ENCODE measurements around the gene PRRG2.
A peak's percentile ranks its signal among the peaks of the same experiment; 100 is the strongest.

The PRRG2 gene

GRCh38 chr19:49583239-49583638, 2.1 kb downstream of the PRRG2 start:
- Histone ChIP-seq H3K4me3 (ENCODE audit: control insufficient read depth in 1 of 7, extremely low read depth in 1 of 7, insufficient read depth in 4 of 7, low read depth in 2 of 7, low read length in 6 of 7) (no peak overlapping the region), H3K27me3 (replicated peaks in 2 of 5; ENCODE audit: control insufficient read depth in 4 of 5, insufficient read depth in 5 of 5, low read length in 4 of 5) (no peaks in the 10 kb centered on the region), H3K27ac (ENCODE audit: insufficient read depth in 1 of 2, low read depth in 1 of 2, low read length in 2 of 2, poor library complexity in 1 of 2, severe bottlenecking in 2 of 2) (no peak overlapping the region), H3K9me3 (ENCODE audit: control extremely low read depth in 1 of 5, control insufficient read depth in 4 of 5, insufficient read depth in 2 of 5, low read depth in 1 of 5, low read length in 4 of 5) (no peaks in the 10 kb centered on the region), H3K36me3 (ENCODE audit: control insufficient read depth in 4 of 4, insufficient read depth in 4 of 4, low read length in 3 of 4) (no peaks in the 10 kb centered on the region), H3K4me1 (ENCODE audit: control extremely low read depth in 1 of 4, control insufficient read depth in 4 of 4, insufficient read depth in 4 of 4, low read length in 3 of 4) (peaks cover 9 to 19% (median 15%) of the 10 kb centered on the region in 4 experiments)
- no peak for DNase-seq
- ChIA-PET POLR2A (no interaction called here), CTCF (interaction anchor here (1.0 to 1.1 kb wide), 3 partner anchors 10 to 132 kb away, joined by 3 to 4 read pairs (median 3); no protein-coding TSS in a partner anchor)
- WGBS (ENCODE audit: insufficient coverage) = 83% methylated on average over 2 of the region's 2 CpGs

- Histone ChIP-seq H3K4me3 (ENCODE audit: control insufficient read depth in 1 of 7, extremely low read depth in 1 of 7, insufficient read depth in 4 of 7, low read depth in 2 of 7, low read length in 6 of 7) (no peak overlapping the region), H3K36me3 (ENCODE audit: control insufficient read depth in 4 of 4, insufficient read depth in 4 of 4, low read length in 3 of 4) (no peaks in the 10 kb centered on the region), H3K27me3 (replicated peaks in 2 of 5; ENCODE audit: control insufficient read depth in 4 of 5, insufficient read depth in 5 of 5, low read length in 4 of 5) (no peaks in the 10 kb centered on the region), H3K9me3 (ENCODE audit: control extremely low read depth in 1 of 5, control insufficient read depth in 4 of 5, insufficient read depth in 2 of 5, low read depth in 1 of 5, low read length in 4 of 5) (no peaks in the 10 kb centered on the region), H3K27ac (ENCODE audit: insufficient read depth in 1 of 2, low read depth in 1 of 2, low read length in 2 of 2, poor library complexity in 1 of 2, severe bottlenecking in 2 of 2) (no peak overlapping the region), H3K4me1 (ENCODE audit: control extremely low read depth in 1 of 4, control insufficient read depth in 4 of 4, insufficient read depth in 4 of 4, low read length in 3 of 4) (peaks cover 3 to 11% (median 10%) of the 10 kb centered on the region in 4 experiments)
- 92% methylated on average over 8 of the region's 8 CpGs for WGBS (ENCODE audit: insufficient coverage)
- no peak for DNase-seq
- POLR2A ChIA-PET = no interaction called here
- CTCF ChIA-PET = interaction anchor here (2.4 to 2.6 kb wide), 2 partner anchors 15 to 79 kb away, joined by 8 to 11 read pairs; no protein-coding TSS in a partner anchor
Measured at GRCh38 chr19:49585023-49585422, 3.9 kb downstream of the PRRG2 start.

- POLR2A ChIA-PET = no interaction called here
- no CpG with 5 or more reads among the region's 8 CpGs for WGBS (ENCODE audit: insufficient coverage)
- no peak overlapping the region for H3K4me3 ChIP-seq (ENCODE audit: control insufficient read depth in 1 of 7, extremely low read depth in 1 of 7, insufficient read depth in 4 of 7, low read depth in 2 of 7, low read length in 6 of 7)
- no peak overlapping the region for H3K27ac ChIP-seq (ENCODE audit: insufficient read depth in 1 of 2, low read depth in 1 of 2, low read length in 2 of 2, poor library complexity in 1 of 2, severe bottlenecking in 2 of 2)
- H3K36me3 ChIP-seq (ENCODE audit: control insufficient read depth in 4 of 4, insufficient read depth in 4 of 4, low read length in 3 of 4) = no peaks in the 10 kb centered on the region
- no peaks in the 10 kb centered on the region for H3K27me3 ChIP-seq (replicated peaks in 2 of 5; ENCODE audit: control insufficient read depth in 4 of 5, insufficient read depth in 5 of 5, low read length in 4 of 5)
- no peak for DNase-seq
- no peaks in the 10 kb centered on the region for H3K9me3 ChIP-seq (ENCODE audit: control extremely low read depth in 1 of 5, control insufficient read depth in 4 of 5, insufficient read depth in 2 of 5, low read depth in 1 of 5, low read length in 4 of 5)
- peaks cover 0 to 14% (median 14%) of the 10 kb centered on the region in 4 experiments for H3K4me1 ChIP-seq (ENCODE audit: control extremely low read depth in 1 of 4, control insufficient read depth in 4 of 4, insufficient read depth in 4 of 4, low read length in 3 of 4)
- CTCF ChIA-PET = interaction anchor here (2.6 kb wide), 1 partner anchor 17 kb away, joined by 11 read pairs; no protein-coding TSS in a partner anchor
Measured at GRCh38 chr19:49587227-49587626, 6.1 kb downstream of the PRRG2 start.

GRCh38 chr19:49588365-49589122, 7.4 kb downstream of the PRRG2 start:
- peaks cover 0 to 1% (median under 1%) of the 10 kb centered on the region in 4 experiments for H3K36me3 ChIP-seq (ENCODE audit: control insufficient read depth in 4 of 4, insufficient read depth in 4 of 4, low read length in 3 of 4)
- ChIA-PET POLR2A (interaction anchor here (2.3 to 5.2 kb wide), 2 partner anchors 8 to 53 kb away, joined by 15 to 28 read pairs; partner anchors contain the start of genes NOSIP, PRRG2, RRAS and SCAF1), CTCF (interaction anchor here (1.8 kb wide), 1 partner anchor 18 kb away, joined by 5 read pairs; no protein-coding TSS in a partner anchor)
- H3K4me1 ChIP-seq (ENCODE audit: control extremely low read depth in 1 of 4, control insufficient read depth in 4 of 4, insufficient read depth in 4 of 4, low read length in 3 of 4) = peaks cover 0 to 25% (median 23%) of the 10 kb centered on the region in 4 experiments
- no peaks in the 10 kb centered on the region for H3K27me3 ChIP-seq (replicated peaks in 2 of 5; ENCODE audit: control insufficient read depth in 4 of 5, insufficient read depth in 5 of 5, low read length in 4 of 5)
- no peaks in the 10 kb centered on the region for H3K9me3 ChIP-seq (ENCODE audit: control extremely low read depth in 1 of 5, control insufficient read depth in 4 of 5, insufficient read depth in 2 of 5, low read depth in 1 of 5, low read length in 4 of 5)
- WGBS (ENCODE audit: insufficient coverage) = 97% methylated on average over 15 of the region's 18 CpGs
- H3K4me3 ChIP-seq (ENCODE audit: control insufficient read depth in 1 of 7, extremely low read depth in 1 of 7, insufficient read depth in 4 of 7, low read depth in 2 of 7, low read length in 6 of 7) = no peak overlapping the region
- no peak for DNase-seq
- no peak overlapping the region for H3K27ac ChIP-seq (ENCODE audit: insufficient read depth in 1 of 2, low read depth in 1 of 2, low read length in 2 of 2, poor library complexity in 1 of 2, severe bottlenecking in 2 of 2)

DNA sequence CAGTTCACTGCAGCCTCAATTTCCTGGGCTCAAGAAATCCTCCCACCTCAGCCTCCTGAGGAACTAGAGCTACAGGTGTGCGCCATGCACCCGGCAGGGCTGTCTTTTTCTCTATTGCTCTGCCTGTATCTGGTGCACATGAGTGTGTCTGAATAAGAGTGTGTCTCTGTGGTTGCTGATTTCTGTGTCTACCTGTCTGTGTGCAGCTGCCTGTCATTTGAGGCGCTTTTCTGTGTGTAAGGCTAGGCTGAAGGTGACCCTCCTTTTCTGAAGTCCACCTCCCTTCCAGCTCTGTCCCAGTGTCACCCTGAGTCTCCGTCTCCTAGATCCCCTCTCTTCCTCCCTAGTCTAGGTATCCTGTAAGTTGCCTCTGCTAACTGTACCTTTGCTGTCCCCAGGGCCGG, 8.4 kb downstream of the PRRG2 start:
- Histone ChIP-seq H3K4me3 (ENCODE audit: control insufficient read depth in 1 of 7, extremely low read depth in 1 of 7, insufficient read depth in 4 of 7, low read depth in 2 of 7, low read length in 6 of 7) (no peak overlapping the region), H3K27me3 (replicated peaks in 2 of 5; ENCODE audit: control insufficient read depth in 4 of 5, insufficient read depth in 5 of 5, low read length in 4 of 5) (no peaks in the 10 kb centered on the region), H3K9me3 (ENCODE audit: control extremely low read depth in 1 of 5, control insufficient read depth in 4 of 5, insufficient read depth in 2 of 5, low read depth in 1 of 5, low read length in 4 of 5) (no peaks in the 10 kb centered on the region), H3K4me1 (ENCODE audit: control extremely low read depth in 1 of 4, control insufficient read depth in 4 of 4, insufficient read depth in 4 of 4, low read length in 3 of 4) (peaks cover 0 to 30% (median 27%) of the 10 kb centered on the region in 4 experiments), H3K27ac (ENCODE audit: insufficient read depth in 1 of 2, low read depth in 1 of 2, low read length in 2 of 2, poor library complexity in 1 of 2, severe bottlenecking in 2 of 2) (no peak overlapping the region), H3K36me3 (ENCODE audit: control insufficient read depth in 4 of 4, insufficient read depth in 4 of 4, low read length in 3 of 4) (peaks cover 0 to 10% (median 7%) of the 10 kb centered on the region in 4 experiments)
- DNase-seq = no peak
- WGBS (ENCODE audit: insufficient coverage) = 57% methylated on average over 5 of the region's 5 CpGs
- CTCF ChIA-PET = interaction anchor here (1.0 to 2.0 kb wide), 3 partner anchors 9 to 83 kb away, joined by 5 to 6 read pairs (median 5); partner anchors contain the start of gene NOSIP
- POLR2A ChIA-PET = interaction anchor here (0.6 to 5.2 kb wide), 5 partner anchors 9 to 137 kb away, joined by 4 to 28 read pairs (median 5); partner anchors contain the start of genes NOSIP, PRMT1, PRRG2 and RRAS

GRCh38 chr19:49590071-49590970, 9.2 kb downstream of the PRRG2 start:
- Histone ChIP-seq H3K27me3 (replicated peaks in 2 of 5; ENCODE audit: control insufficient read depth in 4 of 5, insufficient read depth in 5 of 5, low read length in 4 of 5) (no peaks in the 10 kb centered on the region), H3K36me3 (ENCODE audit: control insufficient read depth in 4 of 4, insufficient read depth in 4 of 4, low read length in 3 of 4) (peaks cover 0 to 18% (median 10%) of the 10 kb centered on the region in 4 experiments), H3K4me1 (ENCODE audit: control extremely low read depth in 1 of 4, control insufficient read depth in 4 of 4, insufficient read depth in 4 of 4, low read length in 3 of 4) (peaks cover 0 to 30% (median 27%) of the 10 kb centered on the region in 4 experiments), H3K27ac (ENCODE audit: insufficient read depth in 1 of 2, low read depth in 1 of 2, low read length in 2 of 2, poor library complexity in 1 of 2, severe bottlenecking in 2 of 2) (peak overlapping the region; percentile 64 to 82), H3K4me3 (ENCODE audit: control insufficient read depth in 1 of 7, extremely low read depth in 1 of 7, insufficient read depth in 4 of 7, low read depth in 2 of 7, low read length in 6 of 7) (peak overlapping the region; percentile 70 to 96 (median 84)), H3K9me3 (ENCODE audit: control extremely low read depth in 1 of 5, control insufficient read depth in 4 of 5, insufficient read depth in 2 of 5, low read depth in 1 of 5, low read length in 4 of 5) (no peaks in the 10 kb centered on the region)
- CTCF ChIA-PET = interaction anchor here (0.7 to 2.0 kb wide), 5 partner anchors 10 to 92 kb away, joined by 3 to 6 read pairs (median 5); partner anchors contain the start of genes NOSIP and RRAS
- DNase-seq = peak; percentile 97 to 99 (median 98)
- POLR2A ChIA-PET = interaction anchor here (0.6 to 5.2 kb wide), 5 partner anchors 10 to 138 kb away, joined by 4 to 28 read pairs (median 5); partner anchors contain the start of genes NOSIP, PRMT1, PRRG2 and RRAS
- 0% methylated on average over 29 of the region's 58 CpGs for WGBS (ENCODE audit: insufficient coverage)

All from common myeloid progenitor, CD34-positive (primary cell).